Measurements from ENCODE around the gene CHRNA10. TPM values are rescaled to one million over a fixed set of nuclear protein-coding genes. Genes with fewer than 3 reads are reported as not detected.

The CHRNA10 gene
- total RNA-seq, 1 experiment from 2014 or later: 3.0 TPM

- Histone ChIP-seq H3K9ac (ENCODE audit: low read length) (no peak overlapping the region), H3K27me3 (ENCODE audit: insufficient read depth, low read length) (no peaks in the 10 kb centered on the region), H3K9me3 (ENCODE audit: control insufficient read depth in 1 of 2, insufficient read depth in 1 of 2, low read depth in 1 of 2, low read length in 2 of 2) (no peaks in the 10 kb centered on the region), H3K27ac (ENCODE audit: low read depth, low read length) (no peak overlapping the region), H3K36me3 (ENCODE audit: control insufficient read depth in 1 of 2, insufficient read depth in 2 of 2, low read length in 2 of 2) (no peaks in the 10 kb centered on the region; a peak in 1 of 4 replicates), H3K4me3 (replicated peaks in 1 of 2; ENCODE audit: low read depth in 1 of 2, low read length in 2 of 2) (no peak overlapping the region), H2AFZ (ENCODE audit: low read depth, low read length, poor library complexity, severe bottlenecking) (no peak overlapping the region), H3K79me2 (ENCODE audit: insufficient read depth, low read length) (no peaks in the 10 kb centered on the region), H4K20me1 (ENCODE audit: insufficient read depth) (no peaks in the 10 kb centered on the region), H3K9me2 (ENCODE audit: insufficient read depth) (no peaks in the 10 kb centered on the region), H3K4me2 (ENCODE audit: low read length) (no peak overlapping the region), H3K4me1 (ENCODE audit: control insufficient read depth in 1 of 2, insufficient read depth in 2 of 2, low read length in 2 of 2) (no peaks in the 10 kb centered on the region)
- ATAC-seq (no peak), DNase-seq (ENCODE audit: low read depth, low spot score) (no peak)
- ChIA-PET RAD21 (ENCODE audit: low non-redundant PET in 1 of 2, low total read pairs in 2 of 2, uncharacterized antibody in 2 of 2, unreplicated experiment in 2 of 2) (no interaction called here), CTCF (no interaction called here), POLR2A (no interaction called here)
- TF ChIP-seq MAX (IDR thresholded peaks at IDR 0.05) (no peak), JUND (IDR thresholded peaks at IDR 0.05) (no peak), ZBTB33 (IDR thresholded peaks at IDR 0.05; ENCODE audit: extremely low read depth, insufficient replicate concordance, low read length) (no peak), REST (IDR thresholded peaks at IDR 0.05; ENCODE audit: low read depth) (no peak), CBX3 (IDR thresholded peaks at IDR 0.05; ENCODE audit: low read depth) (no peak), ZFX (IDR thresholded peaks at IDR 0.05) (no peak), CTCF (IDR thresholded peaks at IDR 0.05 in 2 of 3, conservative IDR thresholded peaks at IDR 0.05 in 1 of 3; ENCODE audit: borderline replicate concordance in 1 of 3, insufficient read depth in 1 of 3, low read depth in 2 of 3, low read length in 2 of 3) (no peak), EZH2phosphoT487 (IDR thresholded peaks at IDR 0.05; ENCODE audit: borderline replicate concordance) (no peak), ATF3 (IDR thresholded peaks at IDR 0.05) (no peak)
- no TSS peak for BruUV-seq (replicated peaks)
- intact Hi-C loops (cut with micrococcal nuclease): no loop called here
These were observed 5.1 kb downstream of the CHRNA10 start for GRCh38 chr11:3666023-3666530.

Measured in HCT116 (cell line).